ENCODE data around the gene CALM1. TPM values are rescaled to one million over a fixed set of nuclear protein-coding genes. Genes with fewer than 3 reads are reported as not detected.

CALM1 gene
- total and polyA plus RNA-seq, 4 donors = 146 to 517 (median 166) TPM

DNA sequence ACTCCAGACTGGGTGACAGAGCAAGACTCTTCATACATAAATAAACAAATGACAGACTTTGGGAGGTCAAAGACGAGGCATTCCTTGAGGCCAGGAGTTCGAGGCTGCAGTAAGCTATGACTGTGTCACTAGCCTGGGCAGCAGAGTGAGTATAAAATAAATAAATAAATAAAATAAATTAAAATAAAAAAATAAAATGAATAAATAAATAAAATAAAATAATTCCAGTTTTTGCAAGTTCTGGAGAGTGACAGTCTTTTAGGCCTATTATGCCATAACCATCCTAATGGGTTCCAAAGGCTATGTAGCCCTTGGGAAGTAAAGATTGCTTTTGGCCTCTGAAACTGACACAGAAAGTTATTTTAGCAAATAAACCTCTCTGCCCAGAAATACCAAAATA lies 48.6 kb upstream of the CALM1 start:
- Histone ChIP-seq H3K36me3 (ENCODE audit: control insufficient read depth in 4 of 4, insufficient read depth in 3 of 4, low read depth in 1 of 4, low read length in 3 of 4) (no peaks in the 10 kb centered on the region), H3K4me3 (ENCODE audit: low read depth in 1 of 3, low read length in 3 of 3) (no peak overlapping the region), H3K27ac (ENCODE audit: low read depth in 1 of 2, low read length in 2 of 2) (no peak overlapping the region), H3K9ac (ENCODE audit: low read depth in 1 of 2, low read length in 2 of 2) (no peak overlapping the region), H3K4me1 (ENCODE audit: control insufficient read depth in 4 of 4, insufficient read depth in 4 of 4, low read length in 3 of 4) (no peaks in the 10 kb centered on the region), H3K9me3 (ENCODE audit: control insufficient read depth in 4 of 4, low read length in 3 of 4) (no peaks in the 10 kb centered on the region), H3K27me3 (ENCODE audit: control insufficient read depth in 4 of 4, insufficient read depth in 4 of 4, low read length in 3 of 4) (no peaks in the 10 kb centered on the region)
- 98% methylated on average over 2 of the region's 2 CpGs for WGBS
- DNase-seq (ENCODE audit: low spot score) = no peak
- TF ChIP-seq HNF4G (IDR thresholded peaks at IDR 0.05) (no peak), GABPA (IDR thresholded peaks at IDR 0.05 in 1 of 2, conservative IDR thresholded peaks at IDR 0.05 in 1 of 2) (no peak), TAF1 (conservative IDR thresholded peaks at IDR 0.05) (no peak), YY1 (IDR thresholded peaks at IDR 0.05) (no peak), SP1 (IDR thresholded peaks at IDR 0.05) (no peak), FOXA2 (IDR thresholded peaks at IDR 0.05) (no peak), RAD21 (IDR thresholded peaks at IDR 0.05) (no peak), EGR1 (IDR thresholded peaks at IDR 0.05; ENCODE audit: low read depth in 2 of 2) (no peak), FOXA1 (IDR thresholded peaks at IDR 0.05) (no peak), JUND (IDR thresholded peaks at IDR 0.05) (no peak), HNF4A (conservative IDR thresholded peaks at IDR 0.05) (no peak)
- TF ChIP-seq, protein P1, sequence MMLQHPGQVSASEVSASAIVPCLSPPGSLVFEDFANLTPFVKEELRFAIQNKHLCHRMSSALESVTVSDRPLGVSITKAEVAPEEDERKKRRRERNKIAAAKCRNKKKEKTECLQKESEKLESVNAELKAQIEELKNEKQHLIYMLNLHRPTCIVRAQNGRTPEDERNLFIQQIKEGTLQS (IDR thresholded peaks at IDR 0.05) = no peak
- TF ChIP-seq, protein P2, sequence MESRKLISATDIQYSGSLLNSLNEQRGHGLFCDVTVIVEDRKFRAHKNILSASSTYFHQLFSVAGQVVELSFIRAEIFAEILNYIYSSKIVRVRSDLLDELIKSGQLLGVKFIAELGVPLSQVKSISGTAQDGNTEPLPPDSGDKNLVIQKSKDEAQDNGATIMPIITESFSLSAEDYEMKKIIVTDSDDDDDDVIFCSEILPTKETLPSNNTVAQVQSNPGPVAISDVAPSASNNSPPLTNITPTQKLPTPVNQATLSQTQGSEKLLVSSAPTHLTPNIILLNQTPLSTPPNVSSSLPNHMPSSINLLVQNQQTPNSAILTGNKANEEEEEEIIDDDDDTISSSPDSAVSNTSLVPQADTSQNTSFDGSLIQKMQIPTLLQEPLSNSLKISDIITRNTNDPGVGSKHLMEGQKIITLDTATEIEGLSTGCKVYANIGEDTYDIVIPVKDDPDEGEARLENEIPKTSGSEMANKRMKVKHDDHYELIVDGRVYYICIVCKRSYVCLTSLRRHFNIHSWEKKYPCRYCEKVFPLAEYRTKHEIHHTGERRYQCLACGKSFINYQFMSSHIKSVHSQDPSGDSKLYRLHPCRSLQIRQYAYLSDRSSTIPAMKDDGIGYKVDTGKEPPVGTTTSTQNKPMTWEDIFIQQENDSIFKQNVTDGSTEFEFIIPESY (IDR thresholded peaks at IDR 0.05) = no peak
- TF ChIP-seq, protein P3, sequence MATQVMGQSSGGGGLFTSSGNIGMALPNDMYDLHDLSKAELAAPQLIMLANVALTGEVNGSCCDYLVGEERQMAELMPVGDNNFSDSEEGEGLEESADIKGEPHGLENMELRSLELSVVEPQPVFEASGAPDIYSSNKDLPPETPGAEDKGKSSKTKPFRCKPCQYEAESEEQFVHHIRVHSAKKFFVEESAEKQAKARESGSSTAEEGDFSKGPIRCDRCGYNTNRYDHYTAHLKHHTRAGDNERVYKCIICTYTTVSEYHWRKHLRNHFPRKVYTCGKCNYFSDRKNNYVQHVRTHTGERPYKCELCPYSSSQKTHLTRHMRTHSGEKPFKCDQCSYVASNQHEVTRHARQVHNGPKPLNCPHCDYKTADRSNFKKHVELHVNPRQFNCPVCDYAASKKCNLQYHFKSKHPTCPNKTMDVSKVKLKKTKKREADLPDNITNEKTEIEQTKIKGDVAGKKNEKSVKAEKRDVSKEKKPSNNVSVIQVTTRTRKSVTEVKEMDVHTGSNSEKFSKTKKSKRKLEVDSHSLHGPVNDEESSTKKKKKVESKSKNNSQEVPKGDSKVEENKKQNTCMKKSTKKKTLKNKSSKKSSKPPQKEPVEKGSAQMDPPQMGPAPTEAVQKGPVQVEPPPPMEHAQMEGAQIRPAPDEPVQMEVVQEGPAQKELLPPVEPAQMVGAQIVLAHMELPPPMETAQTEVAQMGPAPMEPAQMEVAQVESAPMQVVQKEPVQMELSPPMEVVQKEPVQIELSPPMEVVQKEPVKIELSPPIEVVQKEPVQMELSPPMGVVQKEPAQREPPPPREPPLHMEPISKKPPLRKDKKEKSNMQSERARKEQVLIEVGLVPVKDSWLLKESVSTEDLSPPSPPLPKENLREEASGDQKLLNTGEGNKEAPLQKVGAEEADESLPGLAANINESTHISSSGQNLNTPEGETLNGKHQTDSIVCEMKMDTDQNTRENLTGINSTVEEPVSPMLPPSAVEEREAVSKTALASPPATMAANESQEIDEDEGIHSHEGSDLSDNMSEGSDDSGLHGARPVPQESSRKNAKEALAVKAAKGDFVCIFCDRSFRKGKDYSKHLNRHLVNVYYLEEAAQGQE (IDR thresholded peaks at IDR 0.05) = no peak
- TF ChIP-seq, protein P4, sequence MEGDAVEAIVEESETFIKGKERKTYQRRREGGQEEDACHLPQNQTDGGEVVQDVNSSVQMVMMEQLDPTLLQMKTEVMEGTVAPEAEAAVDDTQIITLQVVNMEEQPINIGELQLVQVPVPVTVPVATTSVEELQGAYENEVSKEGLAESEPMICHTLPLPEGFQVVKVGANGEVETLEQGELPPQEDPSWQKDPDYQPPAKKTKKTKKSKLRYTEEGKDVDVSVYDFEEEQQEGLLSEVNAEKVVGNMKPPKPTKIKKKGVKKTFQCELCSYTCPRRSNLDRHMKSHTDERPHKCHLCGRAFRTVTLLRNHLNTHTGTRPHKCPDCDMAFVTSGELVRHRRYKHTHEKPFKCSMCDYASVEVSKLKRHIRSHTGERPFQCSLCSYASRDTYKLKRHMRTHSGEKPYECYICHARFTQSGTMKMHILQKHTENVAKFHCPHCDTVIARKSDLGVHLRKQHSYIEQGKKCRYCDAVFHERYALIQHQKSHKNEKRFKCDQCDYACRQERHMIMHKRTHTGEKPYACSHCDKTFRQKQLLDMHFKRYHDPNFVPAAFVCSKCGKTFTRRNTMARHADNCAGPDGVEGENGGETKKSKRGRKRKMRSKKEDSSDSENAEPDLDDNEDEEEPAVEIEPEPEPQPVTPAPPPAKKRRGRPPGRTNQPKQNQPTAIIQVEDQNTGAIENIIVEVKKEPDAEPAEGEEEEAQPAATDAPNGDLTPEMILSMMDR (IDR thresholded peaks at IDR 0.05; ENCODE audit: low read depth, low read length, missing input control) = no peak
- TF ChIP-seq, protein P5, sequence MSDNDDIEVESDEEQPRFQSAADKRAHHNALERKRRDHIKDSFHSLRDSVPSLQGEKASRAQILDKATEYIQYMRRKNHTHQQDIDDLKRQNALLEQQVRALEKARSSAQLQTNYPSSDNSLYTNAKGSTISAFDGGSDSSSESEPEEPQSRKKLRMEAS (IDR thresholded peaks at IDR 0.05) = no peak

DNA sequence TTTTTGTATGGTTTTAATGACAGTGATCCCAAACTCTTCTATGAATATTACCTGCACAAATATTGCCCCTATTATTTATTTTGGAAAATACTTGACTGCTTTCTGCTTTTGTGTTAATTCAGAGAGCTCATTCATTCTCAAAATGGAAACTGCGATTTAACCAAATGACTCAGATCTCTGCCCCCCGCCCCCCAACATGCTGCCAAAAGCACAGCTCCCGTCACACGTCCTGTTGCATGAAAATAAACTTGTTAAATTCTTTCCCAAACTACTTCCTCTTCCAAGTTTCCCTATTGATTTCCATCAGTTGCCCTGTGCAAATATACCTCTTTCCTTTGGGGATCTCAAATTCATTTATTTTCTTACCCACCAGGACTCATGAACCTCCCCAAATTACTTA lies 47.1 kb upstream of the CALM1 start:
- no peak for TF ChIP-seq EGR1 (IDR thresholded peaks at IDR 0.05; ENCODE audit: low read depth in 2 of 2)
- TF ChIP-seq JUND (IDR thresholded peaks at IDR 0.05) = no peak
- TF ChIP-seq, protein P2 (IDR thresholded peaks at IDR 0.05) = no peak
- TF ChIP-seq, protein P5 (IDR thresholded peaks at IDR 0.05) = no peak
- no peak for TF ChIP-seq HNF4G (IDR thresholded peaks at IDR 0.05)
- TF ChIP-seq FOXA1 (IDR thresholded peaks at IDR 0.05) = no peak
- no peak for TF ChIP-seq GABPA (IDR thresholded peaks at IDR 0.05 in 1 of 2, conservative IDR thresholded peaks at IDR 0.05 in 1 of 2)
- TF ChIP-seq, protein P1 (IDR thresholded peaks at IDR 0.05) = no peak
- TF ChIP-seq TAF1 (conservative IDR thresholded peaks at IDR 0.05) = no peak
- TF ChIP-seq FOXA2 (IDR thresholded peaks at IDR 0.05) = no peak
- no peak for TF ChIP-seq NR2F2 (IDR thresholded peaks at IDR 0.05)
- TF ChIP-seq RXRA (IDR thresholded peaks at IDR 0.05) = no peak
- TF ChIP-seq SP1 (IDR thresholded peaks at IDR 0.05) = no peak
- no peak for TF ChIP-seq RAD21 (IDR thresholded peaks at IDR 0.05)
- TF ChIP-seq, protein P4 (IDR thresholded peaks at IDR 0.05; ENCODE audit: low read depth, low read length, missing input control) = no peak
- TF ChIP-seq YY1 (IDR thresholded peaks at IDR 0.05) = no peak
- TF ChIP-seq HNF4A (conservative IDR thresholded peaks at IDR 0.05) = no peak

More for the DNA sequence above, 47.1 kb upstream of the CALM1 start:
- Histone ChIP-seq H3K4me1 (ENCODE audit: control insufficient read depth in 4 of 4, insufficient read depth in 4 of 4, low read length in 3 of 4) (peaks cover 0 to 2% (median under 1%) of the 10 kb centered on the region in 4 donors), H3K4me3 (ENCODE audit: low read depth in 1 of 3, low read length in 3 of 3) (no peak overlapping the region), H3K27ac (ENCODE audit: low read depth in 1 of 2, low read length in 2 of 2) (no peak overlapping the region), H3K36me3 (ENCODE audit: control insufficient read depth in 4 of 4, insufficient read depth in 3 of 4, low read depth in 1 of 4, low read length in 3 of 4) (no peaks in the 10 kb centered on the region), H3K9ac (ENCODE audit: low read depth in 1 of 2, low read length in 2 of 2) (no peak overlapping the region), H3K27me3 (ENCODE audit: control insufficient read depth in 4 of 4, insufficient read depth in 4 of 4, low read length in 3 of 4) (no peaks in the 10 kb centered on the region), H3K9me3 (ENCODE audit: control insufficient read depth in 4 of 4, low read length in 3 of 4) (no peaks in the 10 kb centered on the region)
- 49% methylated on average over 4 of the region's 4 CpGs for WGBS
- DNase-seq (ENCODE audit: low spot score) = no peak
